ENCODE results near the gene ATP6V1B1.

ATP6V1B1 gene

DNA sequence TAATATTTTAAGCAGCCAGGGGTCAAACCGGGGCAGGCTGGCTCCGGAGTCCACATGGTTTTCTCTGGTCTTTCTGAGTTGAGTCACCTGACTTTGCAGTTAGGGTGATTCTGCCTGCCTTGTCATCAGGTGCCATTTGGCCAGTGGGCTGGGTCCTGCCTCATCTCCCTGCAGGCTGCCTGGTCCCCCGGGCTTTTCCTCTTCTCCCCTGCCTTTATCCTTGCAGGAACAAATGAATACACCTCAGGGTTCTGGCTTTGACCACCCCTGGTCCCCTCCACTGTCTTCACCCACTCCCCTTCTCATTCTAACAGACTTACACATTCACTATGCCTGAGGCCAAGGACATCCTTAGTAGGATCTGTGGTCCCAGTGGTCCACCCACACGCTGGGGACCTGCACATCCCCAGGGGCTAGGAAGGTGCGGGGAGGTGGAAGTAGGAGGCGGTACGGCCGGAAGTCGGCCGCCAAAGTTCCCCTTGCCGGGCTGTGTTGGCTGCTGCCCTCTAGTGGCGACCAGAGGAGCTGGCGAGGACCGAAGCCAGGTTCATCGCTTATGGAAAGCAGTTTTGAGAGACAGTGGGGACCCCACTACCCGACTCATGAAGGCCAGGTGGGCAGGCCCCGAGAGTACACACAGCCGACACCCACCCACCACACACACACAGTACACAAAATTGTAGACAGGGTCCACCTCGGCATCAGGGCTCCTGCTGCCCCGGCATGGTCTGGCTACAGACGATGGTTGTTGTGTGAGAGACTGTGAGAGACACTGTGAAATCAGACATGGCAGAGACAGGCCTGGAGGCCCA lies 65.3 kb downstream of the ATP6V1B1 start:
- DNase-seq (ENCODE audit: low read depth): peak; percentile 64
- peak overlapping the region; percentile 46 for H3K4me3 ChIP-seq (ENCODE audit: low read length)
- peak; percentile 83 for TF ChIP-seq CTCF (conservative IDR thresholded peaks at IDR 0.05; ENCODE audit: low read length)

GRCh38 chr2:71001592-71001927 lies 65.9 kb downstream of the ATP6V1B1 start:
- no peak for TF ChIP-seq CTCF (conservative IDR thresholded peaks at IDR 0.05; ENCODE audit: low read length)
- no peak for DNase-seq (ENCODE audit: low read depth)
- H3K4me3 ChIP-seq (ENCODE audit: low read length): no peak overlapping the region

GRCh38 chr2:71001981-71002570 lies 66.4 kb downstream of the ATP6V1B1 start:
- no peak for TF ChIP-seq CTCF (conservative IDR thresholded peaks at IDR 0.05; ENCODE audit: low read length)
- no peak for DNase-seq (ENCODE audit: low read depth)
- H3K4me3 ChIP-seq (ENCODE audit: low read length): no peak overlapping the region

- TF ChIP-seq CTCF (conservative IDR thresholded peaks at IDR 0.05; ENCODE audit: low read length): no peak
- DNase-seq (ENCODE audit: low read depth): no peak
- no peak overlapping the region for H3K4me3 ChIP-seq (ENCODE audit: low read length)
Observed at GRCh38 chr2:71003396-71003795, 67.7 kb downstream of the ATP6V1B1 start.

DNA sequence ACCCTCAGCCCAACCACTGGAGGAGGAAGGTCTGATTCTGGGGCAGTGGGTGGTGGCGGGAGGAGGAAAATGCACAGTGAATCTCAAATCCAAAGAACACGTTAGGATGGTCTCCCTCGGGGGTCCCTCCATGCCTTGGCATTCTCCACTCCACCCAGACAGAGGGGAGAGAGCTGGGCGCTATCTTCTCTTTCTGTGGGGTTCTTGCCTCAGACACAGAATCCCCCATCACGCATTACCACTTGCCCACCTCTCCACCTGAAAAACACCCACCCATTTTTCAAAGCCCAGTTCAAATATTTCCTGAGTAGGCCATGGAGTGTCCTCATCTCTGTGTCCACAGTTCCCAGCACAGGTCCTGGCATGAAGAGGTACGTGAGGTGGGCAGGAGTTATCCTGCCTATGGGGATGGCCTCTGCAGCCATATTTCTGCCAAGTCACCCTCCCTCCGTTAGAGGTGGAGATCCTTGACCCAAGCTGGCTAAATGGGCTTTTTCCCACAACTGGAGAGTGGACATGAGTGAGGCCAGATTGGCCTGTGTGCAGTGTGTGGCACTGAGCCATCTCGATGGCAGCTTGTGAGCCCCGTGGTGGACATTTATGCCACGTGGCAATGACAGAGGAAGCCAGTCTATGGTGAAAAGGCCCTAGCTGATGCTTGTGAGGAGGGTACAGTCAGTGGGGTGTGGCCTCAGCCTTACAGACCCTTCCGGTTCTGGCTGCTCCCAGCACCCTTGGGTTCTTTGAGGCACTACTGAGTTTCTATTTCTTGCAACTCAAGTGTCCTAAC lies 68.5 kb downstream of the ATP6V1B1 start:
- TF ChIP-seq CTCF (conservative IDR thresholded peaks at IDR 0.05; ENCODE audit: low read length): no peak
- H3K4me3 ChIP-seq (ENCODE audit: low read length): no peak overlapping the region
- DNase-seq (ENCODE audit: low read depth): no peak

GRCh38 chr2:71004857-71005256 lies 69.2 kb downstream of the ATP6V1B1 start:
- no peak for DNase-seq (ENCODE audit: low read depth)
- H3K4me3 ChIP-seq (ENCODE audit: low read length): no peak overlapping the region
- no peak for TF ChIP-seq CTCF (conservative IDR thresholded peaks at IDR 0.05; ENCODE audit: low read length)
